NCI-H2081 (cell line): ENCODE measurements around the gene CRLF1.
A peak's percentile ranks its signal among the peaks of the same experiment; 100 is the strongest.
"Not testable (repeated sequence)": the region's sequence is repeated elsewhere in the genome, so short reads cannot be mapped to it uniquely, and the experiment has no call there.

Experiments
- DNase-seq, 2 experiments: peaks; one replicate each; lab custom pipeline; 2025; lab: John Stamatoyannopoulos, UW

The CRLF1 gene

DNA sequence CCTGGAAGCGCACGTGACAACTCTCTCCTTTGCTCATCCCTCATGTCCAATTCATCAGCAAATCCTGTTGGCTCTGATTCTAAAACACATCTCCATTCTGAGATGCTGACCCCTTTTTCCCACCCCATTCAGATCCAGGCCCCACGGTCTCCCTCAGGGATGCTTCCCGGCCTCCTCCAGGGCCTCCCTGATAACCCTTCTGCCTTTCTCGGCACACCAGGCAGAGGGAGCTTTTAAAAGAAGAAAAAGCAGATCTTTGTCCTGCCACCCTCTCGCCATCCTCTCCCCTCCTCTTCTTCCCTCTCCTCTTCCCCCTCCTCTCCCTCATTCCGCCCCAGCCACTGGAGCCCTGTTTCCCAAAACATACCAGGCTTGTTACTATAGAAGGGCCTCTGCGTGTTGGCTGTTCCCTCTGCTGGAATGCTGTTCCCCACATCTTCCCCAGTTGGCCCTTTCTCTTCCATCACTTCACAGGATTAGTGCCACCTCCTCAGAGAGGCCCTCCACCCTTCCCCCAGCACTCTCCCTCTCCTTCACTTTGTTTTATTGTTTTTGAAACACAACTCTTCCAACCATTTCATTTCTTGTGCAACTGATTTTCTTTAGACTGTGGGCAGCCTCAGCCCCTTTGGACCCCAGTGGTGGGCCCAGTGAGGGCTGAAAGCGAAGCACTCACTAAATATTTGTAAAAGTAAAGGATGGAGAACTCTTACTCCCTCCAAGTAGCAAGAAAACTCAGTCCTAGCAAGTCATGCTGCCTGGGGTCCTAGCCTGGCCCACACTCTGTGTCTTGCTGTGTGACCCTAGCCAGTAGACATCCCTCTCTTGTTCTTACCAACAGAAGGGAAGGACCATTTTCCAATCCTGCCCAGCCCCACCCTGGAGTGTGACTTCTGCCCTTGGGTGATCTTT lies 2.5 kb upstream of the CRLF1 start:
- DNase-seq = no peak

GRCh38 chr19:18608102-18608804 lies 1.7 kb upstream of the CRLF1 start:
- DNase-seq = no peak

- no peak for DNase-seq
These were observed 865 bp upstream of the CRLF1 start for GRCh38 chr19:18607226-18608101.

DNA sequence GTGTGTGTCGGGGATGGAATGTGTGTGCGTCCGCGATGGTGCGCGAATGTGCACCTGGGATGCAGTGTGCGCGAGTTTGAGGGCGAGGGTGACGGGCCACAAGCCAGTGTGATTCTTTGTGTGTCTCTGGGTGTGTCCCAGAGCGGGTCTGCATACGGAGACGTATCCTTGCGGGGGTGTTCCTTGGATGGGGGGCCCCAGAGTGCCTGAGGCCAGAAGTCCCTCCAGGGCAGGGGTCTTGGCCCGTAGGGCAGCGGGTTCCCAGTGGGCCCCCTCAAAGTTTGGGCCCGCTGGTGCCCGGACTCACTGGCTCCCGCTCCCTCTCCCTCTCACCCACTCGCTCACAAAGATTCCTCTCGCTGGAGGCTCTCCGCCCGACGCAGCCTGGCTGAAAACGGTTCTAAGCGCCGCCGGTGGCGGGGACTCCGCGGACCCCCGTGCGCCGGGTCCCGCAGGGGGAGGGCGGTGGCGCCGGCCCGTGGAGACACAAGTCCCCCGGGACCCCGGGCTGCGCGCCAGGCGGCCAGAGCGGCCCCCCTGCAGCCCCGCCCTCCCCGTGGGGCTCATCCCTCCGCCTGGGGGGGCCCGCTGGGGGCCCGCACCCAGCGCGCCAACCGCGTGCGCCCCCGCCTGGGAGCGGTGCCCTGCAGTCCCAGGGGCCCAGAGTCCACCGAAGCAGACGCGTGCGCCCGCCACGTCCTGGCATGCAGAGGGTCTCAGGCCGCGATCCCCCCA lies 886 bp downstream of the CRLF1 start:
- DNase-seq = no peak

GRCh38 chr19:18605196-18605545 lies 1.4 kb downstream of the CRLF1 start:
- DNase-seq = no peak

DNA sequence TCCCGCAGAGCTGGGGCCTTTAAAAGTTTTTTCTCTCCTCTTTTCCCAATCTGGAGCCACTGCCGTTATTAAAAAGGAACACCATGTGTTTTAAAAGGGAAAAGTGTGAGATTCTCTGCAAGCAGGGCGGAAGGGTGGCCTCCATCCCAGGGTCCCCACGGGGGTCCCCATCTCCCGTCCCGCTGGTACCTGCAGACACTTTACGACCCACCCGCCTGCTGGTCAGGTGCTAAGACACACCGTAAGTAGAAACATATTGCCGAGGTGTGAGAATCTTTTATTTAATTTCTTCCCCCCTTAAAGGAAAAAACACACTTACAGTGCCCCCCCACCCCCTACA lies 1.8 kb downstream of the CRLF1 start:
- DNase-seq = no peak

GRCh38 chr19:18603958-18604819 lies 2.4 kb downstream of the CRLF1 start:
- no peak for DNase-seq

- no peak for DNase-seq
These were observed 3.2 kb downstream of the CRLF1 start for GRCh38 chr19:18603255-18603957.

- DNase-seq = no peak
These were observed 4.7 kb downstream of the CRLF1 start for GRCh38 chr19:18601875-18602274.

DNA sequence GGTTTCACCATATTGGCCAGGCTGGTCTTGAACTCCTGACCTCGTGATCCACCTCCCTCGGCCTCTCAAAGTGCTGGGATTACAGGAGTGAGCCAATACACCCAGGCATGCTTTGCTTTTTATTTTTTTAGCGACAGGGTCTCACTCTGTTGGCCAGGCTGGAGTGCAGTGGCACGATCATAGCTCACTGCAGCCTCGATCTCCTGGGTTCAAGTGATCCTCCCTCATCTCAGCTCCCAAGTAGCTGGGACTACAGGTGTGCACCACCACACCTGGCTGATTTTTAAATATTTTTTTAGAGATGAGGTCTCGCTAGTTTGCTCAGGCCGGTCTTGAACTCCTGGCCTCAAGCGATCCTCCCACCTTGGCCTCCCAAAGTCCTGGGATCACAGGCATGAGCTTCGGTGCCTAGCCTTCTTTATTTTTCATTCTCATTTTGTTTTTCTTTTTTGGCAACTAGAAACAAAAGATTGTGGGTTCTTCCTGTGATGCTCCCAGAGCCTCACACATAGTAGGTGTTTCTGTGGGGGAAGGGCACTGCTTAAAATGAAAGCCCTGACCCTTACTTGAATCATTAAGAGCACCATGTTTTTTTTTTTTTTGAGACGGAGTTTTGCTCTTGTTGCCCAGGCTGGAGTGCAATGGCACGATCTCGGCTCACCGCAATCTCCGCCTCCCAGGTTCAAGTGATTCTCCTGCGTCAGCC lies 5.8 kb downstream of the CRLF1 start:
- DNase-seq = not testable (repeated sequence)

- DNase-seq = no peak
These were observed 7.1 kb downstream of the CRLF1 start for GRCh38 chr19:18599485-18599884.

GRCh38 chr19:18597809-18598660 lies 8.6 kb downstream of the CRLF1 start:
- DNase-seq = no peak

DNA sequence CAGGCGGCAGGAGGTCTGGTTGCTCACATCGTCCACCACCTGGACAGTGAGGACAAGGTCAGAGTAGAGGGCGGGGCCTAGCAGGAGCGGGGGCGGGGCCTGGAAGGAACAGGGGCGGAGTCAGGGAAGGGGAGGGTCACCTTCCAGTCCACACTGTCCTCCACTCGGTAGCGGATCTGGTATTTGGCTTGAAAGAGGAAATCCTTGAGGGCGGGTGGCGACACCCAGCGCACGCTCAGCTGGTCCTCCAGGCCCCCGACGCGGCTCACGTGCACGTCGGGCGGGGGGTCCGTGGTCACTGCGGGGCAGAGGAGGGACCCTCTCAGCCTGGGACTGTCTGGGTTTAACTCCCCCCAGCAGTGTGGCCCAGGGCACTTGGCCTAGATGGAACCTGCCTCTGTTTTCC lies 9.8 kb downstream of the CRLF1 start:
- DNase-seq = peak in 1 of 2 experiments; percentile 4

GRCh38 chr19:18595475-18595874 lies 11.1 kb downstream of the CRLF1 start:
- no peak for DNase-seq

GRCh38 chr19:18594824-18595373 lies 11.7 kb downstream of the CRLF1 start:
- DNase-seq = no peak

DNA sequence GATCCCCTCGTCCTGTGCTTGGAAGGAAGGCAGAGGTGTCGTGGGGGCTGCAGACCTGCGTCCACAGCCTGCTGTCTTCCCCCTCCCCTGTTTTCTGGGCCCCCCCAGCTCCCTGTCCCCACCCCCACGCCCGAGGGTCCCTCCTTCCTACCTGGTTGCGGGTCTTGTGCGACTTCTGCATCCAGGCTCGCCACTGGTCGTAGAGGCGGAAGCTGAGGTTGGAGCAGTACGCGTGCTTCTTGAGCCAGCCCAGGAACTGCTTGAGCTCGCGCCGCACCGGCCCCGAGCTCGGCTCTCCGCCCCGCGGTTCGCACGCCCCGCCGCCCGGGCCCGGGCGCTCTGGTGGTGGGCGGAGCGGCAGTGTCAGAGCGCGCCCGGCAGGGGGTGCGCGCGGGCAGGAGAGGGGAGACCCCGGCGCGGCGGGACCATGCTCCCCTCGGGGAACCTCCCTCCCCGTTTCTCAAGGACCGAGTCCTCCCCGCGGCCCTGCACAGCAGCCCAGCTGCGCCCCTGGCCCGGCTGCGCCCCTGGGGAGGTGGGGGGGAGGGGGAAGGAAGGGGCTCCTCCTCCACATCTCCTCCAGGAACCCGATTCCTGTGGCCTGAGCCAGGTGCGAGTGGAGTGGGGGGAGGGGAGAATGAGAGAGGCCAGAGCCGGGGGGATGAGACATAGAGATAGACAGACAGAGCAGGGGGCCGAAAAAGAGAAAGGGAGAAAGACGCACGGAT lies 12.3 kb downstream of the CRLF1 start:
- peak; percentile 55 to 62 for DNase-seq

GRCh38 chr19:18593367-18594095 lies 13.1 kb downstream of the CRLF1 start:
- DNase-seq = no peak
